HAP-1 (cell line): ENCODE measurements around the gene MAN1A1.
A peak's percentile ranks its signal among the peaks of the same experiment; 100 is the strongest.

Experiments
- DNase-seq, 2 experiments: peaks; one replicate each; pipeline ENCODE4 v3.0.0-alpha.2; 2016 to 2020; ENCODE audit warnings: low spot score in 2 of 2
- H3K27me3 ChIP-seq: fragments of 250-450 bp; sonication (Bioruptor Pico); 2 replicates; pipeline ENCODE4 v1.5.1; 2020; ENCODE audit warnings: low read depth, mild to moderate bottlenecking, moderate library complexity
- H3K36me3 ChIP-seq: fragments of 250-450 bp; sonication (Bioruptor Pico); replicated peaks from 2 replicates; pipeline ENCODE4 v1.5.1; 2020; ENCODE audit warnings: mild to moderate bottlenecking
- H3K4me1 ChIP-seq: fragments of 250-450 bp; sonication (Bioruptor Pico); 2 replicates; pipeline ENCODE4 v1.5.1; 2020; ENCODE audit warnings: mild to moderate bottlenecking
- H3K4me3 ChIP-seq: fragments of 250-450 bp; sonication (Bioruptor Pico); 2 replicates; pipeline ENCODE4 v1.5.1; 2020; ENCODE audit warnings: mild to moderate bottlenecking, moderate library complexity
- H3K9me3 ChIP-seq: fragments of 250-450 bp; sonication (Bioruptor Pico); 2 replicates; pipeline ENCODE4 v1.5.1; 2020; ENCODE audit warnings: mild to moderate bottlenecking, moderate library complexity
- in situ Hi-C: fragments of 300-500 bp; cut with MboI; formaldehyde crosslinking; loops from 3 replicates; pipeline ENCODE4 v1.14.3; 2020; ENCODE audit warnings: low sequenced_read_pairs, inconsistent platforms, mixed read lengths

Gene MAN1A1

GRCh38 chr6:119352001-119352400 is 2.4 kb upstream of the MAN1A1 start:
- in situ Hi-C loops, result no loop called here
- Histone ChIP-seq H3K4me3 (no peak overlapping the region), H3K36me3 (no peaks in the 10 kb centered on the region), H3K27me3 (no peaks in the 10 kb centered on the region), H3K9me3 (no peaks in the 10 kb centered on the region), H3K4me1 (peaks cover 19% of the 10 kb centered on the region)
- DNase-seq, result no peak

DNA sequence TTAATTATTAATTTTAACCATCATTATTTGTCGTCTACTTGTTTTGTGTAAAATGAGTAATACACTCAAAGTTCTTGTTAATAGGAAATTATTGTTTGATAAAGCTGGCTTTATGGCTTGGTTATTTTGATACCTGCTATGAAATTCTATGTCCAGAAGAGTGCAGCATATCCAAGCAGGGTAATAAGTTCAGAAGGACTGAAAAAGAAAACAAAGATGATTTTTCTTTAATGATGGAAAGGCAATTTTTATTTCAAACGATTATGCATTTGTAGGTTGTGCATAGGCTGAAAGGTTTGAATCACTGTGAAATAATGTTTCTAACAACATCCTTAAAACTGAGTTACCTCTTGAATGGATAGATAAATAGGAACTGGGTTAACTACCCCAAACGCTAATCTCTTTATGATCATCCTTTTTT is 1.4 kb upstream of the MAN1A1 start:
- Histone ChIP-seq H3K4me3 (peak overlapping the region; percentile 77), H3K4me1 (peaks cover 26% of the 10 kb centered on the region), H3K27me3 (no peaks in the 10 kb centered on the region), H3K36me3 (no peaks in the 10 kb centered on the region), H3K9me3 (no peaks in the 10 kb centered on the region)
- peak in 1 of 2 experiments; percentile 56 for DNase-seq
- in situ Hi-C loops, result no loop called here

- peak in 1 of 2 experiments; percentile 33 for DNase-seq
- Histone ChIP-seq H3K36me3 (no peaks in the 10 kb centered on the region), H3K27me3 (no peaks in the 10 kb centered on the region), H3K4me1 (peaks cover 28% of the 10 kb centered on the region), H3K4me3 (peak overlapping the region; percentile 77), H3K9me3 (no peaks in the 10 kb centered on the region)
- in situ Hi-C loops, result no loop called here
These were observed 816 bp upstream of the MAN1A1 start for GRCh38 chr6:119350202-119350951.

GRCh38 chr6:119348748-119349360 is 707 bp downstream of the MAN1A1 start:
- Histone ChIP-seq H3K9me3 (no peaks in the 10 kb centered on the region), H3K27me3 (no peaks in the 10 kb centered on the region), H3K4me3 (peak overlapping the region; percentile 77), H3K4me1 (peaks cover 30% of the 10 kb centered on the region), H3K36me3 (no peaks in the 10 kb centered on the region)
- in situ Hi-C loops, result loop anchor here (25.0 kb wide), 1 partner anchor 212 kb away; no protein-coding TSS in a partner anchor
- DNase-seq, result peak; percentile 36 to 49

DNA sequence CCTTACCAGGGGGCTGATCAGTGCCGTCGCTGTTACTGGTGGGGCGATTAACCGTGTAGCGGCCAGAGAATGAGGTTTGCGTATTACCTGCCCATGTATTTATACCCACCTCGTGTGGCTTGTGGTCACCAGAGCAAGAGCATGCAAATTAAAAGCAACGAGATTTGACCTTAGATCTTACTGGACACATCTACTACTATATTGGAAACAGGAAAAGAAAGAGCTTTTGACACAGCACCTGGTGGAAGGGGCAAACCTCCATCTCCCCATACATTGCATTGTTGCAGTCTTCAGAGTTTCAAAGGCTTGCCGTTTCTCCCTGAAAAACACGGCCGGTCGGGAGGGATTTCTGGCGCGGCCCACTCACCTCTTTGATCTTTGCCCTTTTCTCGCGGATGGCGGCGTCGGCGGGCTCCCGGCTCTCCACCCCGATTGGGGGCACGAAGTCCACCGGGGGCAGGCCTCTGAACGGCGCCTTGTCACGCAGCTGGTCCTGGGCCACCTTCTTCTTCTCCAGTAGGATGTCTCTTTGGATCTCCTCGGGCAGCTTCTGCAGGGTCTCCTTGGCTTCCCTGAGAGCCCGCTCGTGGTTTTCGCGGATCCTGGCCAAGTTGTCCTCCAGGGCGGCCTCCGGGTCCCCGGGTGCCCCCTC is 1.3 kb downstream of the MAN1A1 start:
- no peaks in the 10 kb centered on the region for H3K36me3 ChIP-seq
- in situ Hi-C loops, result loop anchor here (25.0 kb wide), 1 partner anchor 211 kb away; no protein-coding TSS in a partner anchor
- no peaks in the 10 kb centered on the region for H3K27me3 ChIP-seq
- DNase-seq, result peak in 1 of 2 experiments; percentile 51
- no peaks in the 10 kb centered on the region for H3K9me3 ChIP-seq
- H3K4me1 ChIP-seq, result peaks cover 26% of the 10 kb centered on the region
- H3K4me3 ChIP-seq, result peak overlapping the region; percentile 77

GRCh38 chr6:119347466-119348095 is 2.0 kb downstream of the MAN1A1 start:
- no peaks in the 10 kb centered on the region for H3K36me3 ChIP-seq
- peaks cover 22% of the 10 kb centered on the region for H3K4me1 ChIP-seq
- in situ Hi-C loops, result loop anchor here (25.0 kb wide), 1 partner anchor 210 kb away; no protein-coding TSS in a partner anchor
- peak in 1 of 2 experiments; percentile 44 for DNase-seq
- peak overlapping the region; percentile 77 for H3K4me3 ChIP-seq
- no peaks in the 10 kb centered on the region for H3K9me3 ChIP-seq
- no peaks in the 10 kb centered on the region for H3K27me3 ChIP-seq

DNA sequence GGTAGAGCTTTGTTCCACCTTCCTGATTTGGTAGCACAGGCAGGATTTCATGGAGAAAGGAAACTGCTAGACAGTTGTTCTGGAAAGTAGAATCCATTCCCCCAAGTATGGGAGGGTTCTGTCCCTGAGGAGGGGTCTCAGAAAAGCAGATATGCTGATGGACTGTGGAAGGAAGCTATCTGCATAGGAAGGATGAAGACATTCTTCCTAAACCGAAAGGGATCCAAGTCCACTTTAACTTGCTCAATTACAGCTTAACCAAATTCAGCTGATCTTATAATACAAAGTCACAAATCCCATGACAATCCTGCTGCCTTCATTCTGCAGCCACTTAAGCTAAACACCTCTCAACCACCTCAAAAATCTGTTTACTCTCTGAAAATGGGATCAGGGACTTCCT is 2.6 kb downstream of the MAN1A1 start:
- no peaks in the 10 kb centered on the region for H3K36me3 ChIP-seq
- H3K4me3 ChIP-seq, result peak overlapping the region; percentile 77
- peak in 1 of 2 experiments; percentile 37 for DNase-seq
- in situ Hi-C loops, result loop anchor here (25.0 kb wide), 1 partner anchor 210 kb away; no protein-coding TSS in a partner anchor
- H3K4me1 ChIP-seq, result peaks cover 22% of the 10 kb centered on the region
- H3K9me3 ChIP-seq, result no peaks in the 10 kb centered on the region
- H3K27me3 ChIP-seq, result no peaks in the 10 kb centered on the region

GRCh38 chr6:119346450-119346849 is 3.1 kb downstream of the MAN1A1 start:
- DNase-seq, result no peak
- Histone ChIP-seq H3K27me3 (no peaks in the 10 kb centered on the region), H3K4me1 (peaks cover 22% of the 10 kb centered on the region), H3K4me3 (peak overlapping the region; percentile 77), H3K9me3 (no peaks in the 10 kb centered on the region), H3K36me3 (no peaks in the 10 kb centered on the region)
- in situ Hi-C loops, result loop anchor here (25.0 kb wide), 1 partner anchor 209 kb away; no protein-coding TSS in a partner anchor

GRCh38 chr6:119345114-119345513 is 4.4 kb downstream of the MAN1A1 start:
- H3K36me3 ChIP-seq, result no peaks in the 10 kb centered on the region
- H3K9me3 ChIP-seq, result no peaks in the 10 kb centered on the region
- in situ Hi-C loops, result loop anchor here (25.0 kb wide), 1 partner anchor 208 kb away; no protein-coding TSS in a partner anchor
- H3K4me1 ChIP-seq, result peaks cover 27% of the 10 kb centered on the region
- no peak overlapping the region for H3K4me3 ChIP-seq
- H3K27me3 ChIP-seq, result no peaks in the 10 kb centered on the region
- DNase-seq, result no peak

GRCh38 chr6:119344306-119344705 is 5.3 kb downstream of the MAN1A1 start:
- DNase-seq, result no peak

GRCh38 chr6:119343573-119344146 is 5.9 kb downstream of the MAN1A1 start:
- Histone ChIP-seq H3K9me3 (no peaks in the 10 kb centered on the region), H3K36me3 (no peaks in the 10 kb centered on the region), H3K4me3 (no peak overlapping the region), H3K27me3 (no peaks in the 10 kb centered on the region), H3K4me1 (peaks cover 27% of the 10 kb centered on the region)
- no peak for DNase-seq
- in situ Hi-C loops, result loop anchor here (25.0 kb wide), 1 partner anchor 206 kb away; no protein-coding TSS in a partner anchor

More at GRCh38 chr6:119344306-119344705, 5.3 kb downstream of the MAN1A1 start:
- Histone ChIP-seq H3K9me3 (no peaks in the 10 kb centered on the region), H3K27me3 (no peaks in the 10 kb centered on the region), H3K4me1 (peaks cover 27% of the 10 kb centered on the region), H3K4me3 (no peak overlapping the region), H3K36me3 (no peaks in the 10 kb centered on the region)
- in situ Hi-C loops, result loop anchor here (25.0 kb wide), 1 partner anchor 207 kb away; no protein-coding TSS in a partner anchor

DNA sequence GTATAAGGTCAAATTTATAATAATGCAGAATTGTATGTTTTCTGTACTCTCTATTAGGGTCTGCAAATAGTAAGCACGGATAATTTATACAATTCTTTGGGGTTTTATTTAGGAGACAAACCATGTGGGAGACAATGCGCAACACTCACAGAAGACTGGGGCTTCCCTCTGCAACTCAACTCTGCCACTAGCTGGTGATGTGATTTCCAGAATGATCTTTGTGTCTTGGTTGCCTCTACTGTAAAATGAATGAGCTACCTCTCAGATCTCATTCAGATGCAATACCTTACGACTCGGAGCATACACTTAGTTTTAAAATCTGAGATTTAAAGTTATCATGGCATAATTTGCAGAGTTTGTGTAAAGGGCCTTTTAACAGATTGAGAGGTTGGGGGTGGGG is 6.4 kb downstream of the MAN1A1 start:
- in situ Hi-C loops, result loop anchor here (25.0 kb wide), 1 partner anchor 206 kb away; no protein-coding TSS in a partner anchor
- DNase-seq, result no peak
- Histone ChIP-seq H3K27me3 (no peaks in the 10 kb centered on the region), H3K9me3 (no peaks in the 10 kb centered on the region), H3K4me1 (peaks cover 27% of the 10 kb centered on the region), H3K36me3 (no peaks in the 10 kb centered on the region), H3K4me3 (no peak overlapping the region)

- H3K27me3 ChIP-seq, result no peaks in the 10 kb centered on the region
- no peaks in the 10 kb centered on the region for H3K36me3 ChIP-seq
- peaks cover 27% of the 10 kb centered on the region for H3K4me1 ChIP-seq
- in situ Hi-C loops, result loop anchor here (25.0 kb wide), 1 partner anchor 205 kb away; no protein-coding TSS in a partner anchor
- DNase-seq, result no peak
- H3K4me3 ChIP-seq, result no peak overlapping the region
- no peaks in the 10 kb centered on the region for H3K9me3 ChIP-seq
These were observed 7.1 kb downstream of the MAN1A1 start for GRCh38 chr6:119342430-119342829.
